Measurements from ENCODE around the gene OR52A1.

The OR52A1 gene

DNA sequence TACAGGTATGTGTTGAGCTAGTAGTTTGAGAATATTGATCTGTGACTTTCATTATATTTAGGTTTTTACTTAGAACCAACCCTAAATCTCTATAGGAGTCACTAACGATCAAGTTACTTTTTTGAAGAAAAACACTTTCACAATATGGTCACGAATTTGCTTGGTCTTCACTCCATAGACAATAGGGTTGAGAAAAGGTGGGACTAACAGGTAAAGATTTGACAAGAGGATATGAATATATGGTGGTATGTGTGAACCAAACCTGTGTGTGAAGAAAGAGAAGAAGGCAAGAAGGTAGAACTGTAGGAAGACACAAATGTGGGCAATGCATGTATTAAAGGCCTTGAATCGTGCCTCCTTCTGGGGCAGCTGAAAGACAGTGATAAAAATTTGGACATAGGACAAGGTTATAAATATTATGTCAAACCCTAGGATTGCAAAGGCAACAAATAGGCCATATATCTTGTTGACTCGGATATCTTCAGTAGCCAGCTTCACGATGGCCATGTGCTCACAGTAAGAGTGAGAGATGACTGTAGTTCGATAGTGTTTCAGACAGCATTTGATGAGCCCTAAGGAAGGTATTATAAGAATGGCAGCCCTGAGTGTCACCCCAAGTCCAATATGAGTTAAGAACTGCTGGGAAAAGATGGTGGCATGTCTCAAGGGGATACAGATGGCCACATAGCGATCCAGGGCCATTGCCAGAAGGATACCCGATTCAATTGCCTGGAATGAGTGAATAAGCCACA is 22.8 kb downstream of the OR52A1 start:
- DNase-seq (ENCODE audit: low read depth) = no peak

DNA sequence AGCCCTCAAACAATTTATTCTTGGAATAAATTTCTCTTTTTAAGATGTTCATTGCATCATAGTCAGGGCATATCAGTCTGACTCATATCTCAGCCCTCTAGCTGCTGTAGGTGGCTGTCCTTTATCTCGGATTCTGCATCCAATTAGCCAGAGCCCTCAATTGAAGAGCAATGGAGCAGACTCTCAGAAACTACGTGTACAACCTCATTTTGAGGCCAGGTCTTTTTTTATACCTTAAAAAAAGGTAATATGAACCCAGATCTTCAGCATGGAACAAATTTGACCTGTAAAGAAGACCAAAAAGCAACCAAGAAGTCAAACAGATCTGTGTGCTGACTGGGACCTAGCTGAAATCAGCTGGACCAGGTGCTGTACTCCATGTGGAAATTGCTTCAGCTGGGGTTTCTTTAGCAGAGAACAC is 25.1 kb downstream of the OR52A1 start:
- no peak for DNase-seq (ENCODE audit: low read depth)

GRCh38 chr11:5124891-5125620 is 29.5 kb downstream of the OR52A1 start:
- DNase-seq (ENCODE audit: low read depth) = no peak

DNA sequence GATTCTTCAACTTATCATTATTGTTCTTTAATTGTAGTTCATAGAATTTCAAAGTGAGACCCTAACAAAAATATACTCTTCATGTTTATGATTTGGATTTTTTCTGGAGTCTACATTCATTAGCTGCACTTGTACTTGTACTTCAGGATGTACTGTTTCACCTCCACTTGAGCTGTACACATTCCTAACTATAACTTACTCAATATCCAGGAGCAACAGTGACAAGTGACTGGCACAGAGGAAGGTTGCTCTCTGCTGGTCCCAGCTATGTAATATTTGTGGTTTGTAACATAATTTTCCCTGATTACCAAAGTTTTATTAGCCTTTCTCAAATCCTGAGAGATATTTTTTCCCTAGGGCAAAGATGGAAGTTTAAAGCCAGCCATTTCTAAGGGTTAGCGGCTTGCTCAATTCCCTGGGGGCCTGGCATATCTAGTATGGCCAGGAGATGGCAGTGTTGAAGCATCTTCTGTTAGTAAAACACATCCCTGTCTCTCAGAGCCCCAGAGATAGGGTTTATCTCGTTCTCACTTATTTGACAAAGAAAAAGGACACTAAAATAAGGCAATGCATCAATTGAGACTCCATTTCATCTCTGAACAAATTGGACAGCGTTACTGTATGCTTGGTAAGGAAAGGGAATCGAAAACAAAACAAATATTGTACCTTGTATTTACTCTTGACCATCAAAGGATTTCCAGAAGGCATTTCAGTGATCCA is 30.6 kb downstream of the OR52A1 start:
- peak; percentile 19 for DNase-seq (ENCODE audit: low read depth)

DNA sequence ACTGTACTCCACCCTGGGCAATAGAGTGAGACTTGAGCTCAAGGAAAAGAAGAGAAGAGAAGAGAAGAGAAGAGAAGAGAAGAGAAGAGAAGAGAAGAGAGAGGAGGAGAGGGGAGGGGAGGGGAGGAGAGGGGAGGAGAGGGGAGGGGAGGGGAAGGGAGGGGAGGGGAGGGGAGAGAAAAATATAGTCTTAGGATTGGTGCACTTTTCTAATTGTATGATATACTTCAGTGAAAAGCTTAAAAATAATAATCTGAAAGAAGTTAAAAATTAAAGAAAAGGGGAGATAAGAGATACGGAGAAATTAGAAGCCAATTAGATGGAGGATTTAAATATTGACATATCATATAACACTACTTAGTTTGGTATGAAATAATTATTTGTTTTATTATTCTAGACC is 35.7 kb downstream of the OR52A1 start:
- no peak for DNase-seq (ENCODE audit: low read depth)

- no peak for DNase-seq (ENCODE audit: low read depth)
These were observed 37.0 kb downstream of the OR52A1 start for GRCh38 chr11:5117588-5117987.

DNA sequence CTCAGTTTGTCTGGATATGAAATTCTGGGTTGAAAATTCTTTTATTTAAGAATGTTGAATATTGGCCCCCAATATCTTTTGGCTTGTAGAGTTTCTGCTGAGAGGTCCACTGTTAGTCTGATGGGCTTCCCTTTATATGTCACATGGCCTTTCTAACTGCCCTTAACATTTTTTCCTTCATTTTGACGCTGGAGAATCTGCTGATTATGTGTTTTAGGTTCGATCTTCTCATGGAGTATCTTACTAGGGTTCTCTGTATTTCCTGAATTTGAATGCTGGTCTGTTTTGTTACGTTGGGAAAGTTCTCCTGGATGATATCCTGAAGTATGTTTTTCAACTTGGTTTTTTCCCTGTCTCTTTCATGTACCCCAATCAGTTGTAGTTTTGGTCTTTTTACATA is 39.2 kb downstream of the OR52A1 start:
- DNase-seq (ENCODE audit: low read depth) = no peak

DNA sequence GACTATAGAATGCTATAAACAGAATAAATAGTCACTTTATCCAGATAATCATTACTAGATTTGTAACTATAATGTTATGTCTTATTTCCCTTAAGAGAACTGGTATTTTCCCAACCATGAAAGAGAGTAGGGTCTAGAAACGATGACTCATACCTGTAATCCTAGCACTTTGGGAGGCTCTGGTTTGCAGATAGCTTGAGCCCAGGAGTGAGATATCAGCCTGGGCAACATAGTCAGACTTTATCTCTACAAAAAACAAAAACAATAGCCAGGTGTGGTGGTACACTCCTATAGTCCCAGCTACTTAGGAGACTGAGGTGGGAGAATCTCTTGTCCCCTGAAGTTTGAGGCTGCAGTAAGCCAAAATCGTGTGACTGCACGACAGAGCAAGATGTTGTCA is 47.3 kb downstream of the OR52A1 start:
- no peak for DNase-seq (ENCODE audit: low read depth)

- no peak for DNase-seq (ENCODE audit: low read depth)
These were observed 51.5 kb downstream of the OR52A1 start for GRCh38 chr11:5103066-5103465.

DNA sequence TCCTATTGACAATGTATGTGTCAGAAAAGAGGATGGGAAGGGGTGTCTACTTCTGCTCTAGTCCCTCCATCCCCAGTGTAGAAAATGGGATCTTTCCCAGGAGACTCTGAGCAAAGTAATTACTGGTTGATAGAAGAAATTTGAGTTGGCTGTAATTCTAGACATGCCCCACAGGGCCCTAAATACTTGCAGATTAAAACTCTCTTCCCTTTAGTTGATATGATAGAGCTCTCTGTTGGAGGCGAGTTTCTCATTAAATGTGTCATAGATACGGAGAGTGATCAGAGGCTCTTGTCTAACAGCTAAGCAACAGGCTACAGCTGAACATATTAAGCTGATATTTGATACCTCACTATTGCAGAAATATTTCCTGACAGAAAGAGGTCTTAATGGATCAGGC is 52.3 kb downstream of the OR52A1 start:
- no peak for DNase-seq (ENCODE audit: low read depth)

DNA sequence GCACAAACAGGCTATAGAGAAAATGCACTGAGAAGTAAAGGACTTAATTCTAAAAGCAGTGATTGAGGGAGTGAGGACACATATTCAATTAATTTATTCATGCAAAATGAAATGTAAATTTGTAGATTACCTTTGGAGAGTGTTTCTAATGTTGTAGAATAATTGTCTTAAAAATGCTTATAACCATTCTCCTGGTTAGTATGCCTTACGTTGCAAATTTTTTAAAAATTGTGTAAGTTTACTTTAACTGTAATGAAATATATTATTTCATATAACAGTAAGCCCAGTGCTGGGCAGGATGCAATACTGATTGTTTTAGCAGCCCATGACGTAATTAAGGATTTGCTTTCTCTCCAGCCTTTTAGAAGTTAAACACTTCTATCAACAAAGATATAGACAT is 58.5 kb downstream of the OR52A1 start:
- DNase-seq (ENCODE audit: low read depth) = no peak
